ENCODE measurements around the gene CNNM4.

Gene CNNM4

DNA sequence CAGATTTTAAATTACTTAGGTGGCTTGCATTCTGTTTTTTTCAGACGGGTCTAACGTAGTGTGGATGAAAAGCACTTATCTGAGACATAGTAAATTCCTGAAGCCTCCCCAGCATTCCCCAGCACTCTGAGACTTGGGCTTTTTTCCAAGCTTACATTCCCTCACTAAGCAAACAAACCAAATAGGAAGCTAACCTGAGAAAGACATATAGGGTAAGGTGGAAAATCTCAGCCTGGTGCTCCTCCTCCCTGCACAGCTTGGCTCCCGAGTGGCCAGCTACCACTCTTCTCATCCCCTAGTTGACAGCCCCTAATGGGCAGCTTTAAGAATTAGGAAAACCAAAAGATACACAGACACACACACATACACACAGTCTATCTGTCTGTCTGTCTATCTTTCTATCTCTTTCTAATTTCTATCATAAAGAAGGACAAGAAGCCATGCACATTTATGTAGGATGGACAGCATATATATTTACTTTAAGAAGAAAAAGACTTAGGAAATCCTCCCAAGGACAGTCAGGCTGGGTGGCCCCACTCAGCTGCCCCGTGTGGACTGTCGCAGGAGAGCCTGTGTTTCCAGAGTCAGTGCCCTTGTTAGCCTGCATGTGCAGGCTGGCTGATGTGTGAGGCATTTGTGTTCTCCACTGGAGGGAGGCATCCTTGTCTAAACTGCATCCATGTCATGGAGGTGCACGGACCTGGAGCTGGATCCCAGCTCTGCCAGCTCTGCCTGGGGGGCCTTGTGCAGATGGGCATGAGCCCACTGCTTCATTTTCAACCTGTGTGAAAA, 63.6 kb downstream of the CNNM4 start:
- H3K27me3 ChIP-seq (ENCODE audit: insufficient read depth, low read length, poor library complexity, severe bottlenecking): no peaks in the 10 kb centered on the region
- peaks cover 50% of the 10 kb centered on the region for H3K79me2 ChIP-seq (ENCODE audit: insufficient read depth, low read length)
- peaks cover 48% of the 10 kb centered on the region for H4K20me1 ChIP-seq (ENCODE audit: insufficient read depth, low read length, poor library complexity, severe bottlenecking)

DNA sequence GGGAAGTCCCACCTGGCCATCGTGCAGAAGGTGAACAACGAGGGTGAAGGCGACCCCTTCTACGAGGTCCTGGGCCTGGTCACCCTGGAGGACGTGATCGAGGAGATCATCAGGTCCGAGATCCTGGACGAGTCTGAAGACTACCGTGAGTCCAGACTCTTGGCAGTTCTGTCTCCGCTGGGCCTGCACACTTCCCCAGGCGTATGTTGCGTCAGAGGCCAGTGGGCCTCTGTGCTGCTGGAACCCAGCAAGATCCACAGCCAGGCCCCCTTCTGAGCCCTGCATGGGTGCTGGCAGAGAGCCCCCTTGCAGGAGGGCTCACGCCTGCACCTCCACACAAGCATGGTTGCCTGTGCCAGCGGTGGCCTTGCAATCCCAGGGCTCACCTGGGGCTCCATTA, 64.4 kb downstream of the CNNM4 start:
- H3K9ac ChIP-seq (ENCODE audit: low read depth, low read length, poor library complexity, severe bottlenecking): no peak overlapping the region
- peaks cover 43% of the 10 kb centered on the region for H3K79me2 ChIP-seq (ENCODE audit: insufficient read depth, low read length)
- no peaks in the 10 kb centered on the region for H3F3A ChIP-seq (ENCODE audit: low read depth)
- peaks cover 40% of the 10 kb centered on the region for H4K20me1 ChIP-seq (ENCODE audit: insufficient read depth, low read length, poor library complexity, severe bottlenecking)
- H2AFZ ChIP-seq (ENCODE audit: low read length): no peak overlapping the region
- H3K4me2 ChIP-seq (ENCODE audit: low read depth, low read length, poor library complexity, severe bottlenecking): no peak overlapping the region
- no peak overlapping the region for H3K4me3 ChIP-seq (ENCODE audit: low read length, poor library complexity, severe bottlenecking)
- peaks cover 62% of the 10 kb centered on the region for H3K36me3 ChIP-seq (ENCODE audit: insufficient read depth, low read length)
- H3K9me2 ChIP-seq (replicated peaks; ENCODE audit: low read depth, low read length): no peaks in the 10 kb centered on the region
- TF ChIP-seq, protein P1, sequence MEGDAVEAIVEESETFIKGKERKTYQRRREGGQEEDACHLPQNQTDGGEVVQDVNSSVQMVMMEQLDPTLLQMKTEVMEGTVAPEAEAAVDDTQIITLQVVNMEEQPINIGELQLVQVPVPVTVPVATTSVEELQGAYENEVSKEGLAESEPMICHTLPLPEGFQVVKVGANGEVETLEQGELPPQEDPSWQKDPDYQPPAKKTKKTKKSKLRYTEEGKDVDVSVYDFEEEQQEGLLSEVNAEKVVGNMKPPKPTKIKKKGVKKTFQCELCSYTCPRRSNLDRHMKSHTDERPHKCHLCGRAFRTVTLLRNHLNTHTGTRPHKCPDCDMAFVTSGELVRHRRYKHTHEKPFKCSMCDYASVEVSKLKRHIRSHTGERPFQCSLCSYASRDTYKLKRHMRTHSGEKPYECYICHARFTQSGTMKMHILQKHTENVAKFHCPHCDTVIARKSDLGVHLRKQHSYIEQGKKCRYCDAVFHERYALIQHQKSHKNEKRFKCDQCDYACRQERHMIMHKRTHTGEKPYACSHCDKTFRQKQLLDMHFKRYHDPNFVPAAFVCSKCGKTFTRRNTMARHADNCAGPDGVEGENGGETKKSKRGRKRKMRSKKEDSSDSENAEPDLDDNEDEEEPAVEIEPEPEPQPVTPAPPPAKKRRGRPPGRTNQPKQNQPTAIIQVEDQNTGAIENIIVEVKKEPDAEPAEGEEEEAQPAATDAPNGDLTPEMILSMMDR (conservative IDR thresholded peaks at IDR 0.05; ENCODE audit: low read length): no peak
- TF ChIP-seq EZH2phosphoT487 (IDR thresholded peaks at IDR 0.05; ENCODE audit: borderline replicate concordance): no peak
- H3K27me3 ChIP-seq (ENCODE audit: insufficient read depth, low read length, poor library complexity, severe bottlenecking): no peaks in the 10 kb centered on the region
- H3K4me1 ChIP-seq (ENCODE audit: insufficient read depth, low read length, poor library complexity, severe bottlenecking): peaks cover 20% of the 10 kb centered on the region
- no peaks in the 10 kb centered on the region for H3K9me3 ChIP-seq (ENCODE audit: insufficient read depth, low read depth, low read length)

More for the DNA sequence above, 63.6 kb downstream of the CNNM4 start:
- TF ChIP-seq, protein P1 (conservative IDR thresholded peaks at IDR 0.05; ENCODE audit: low read length): no peak
- no peak for TF ChIP-seq EZH2phosphoT487 (IDR thresholded peaks at IDR 0.05; ENCODE audit: borderline replicate concordance)
- no peak overlapping the region for H3K9ac ChIP-seq (ENCODE audit: low read depth, low read length, poor library complexity, severe bottlenecking)
- no peak overlapping the region for H3K4me3 ChIP-seq (ENCODE audit: low read length, poor library complexity, severe bottlenecking)
- H3F3A ChIP-seq (ENCODE audit: low read depth): no peaks in the 10 kb centered on the region
- H3K4me2 ChIP-seq (ENCODE audit: low read depth, low read length, poor library complexity, severe bottlenecking): no peak overlapping the region
- H3K9me3 ChIP-seq (ENCODE audit: insufficient read depth, low read depth, low read length): no peaks in the 10 kb centered on the region
- H3K4me1 ChIP-seq (ENCODE audit: insufficient read depth, low read length, poor library complexity, severe bottlenecking): peaks cover 28% of the 10 kb centered on the region
- peaks cover 54% of the 10 kb centered on the region for H3K36me3 ChIP-seq (ENCODE audit: insufficient read depth, low read length)
- H3K9me2 ChIP-seq (replicated peaks; ENCODE audit: low read depth, low read length): no peaks in the 10 kb centered on the region
- H2AFZ ChIP-seq (ENCODE audit: low read length): no peak overlapping the region

DNA sequence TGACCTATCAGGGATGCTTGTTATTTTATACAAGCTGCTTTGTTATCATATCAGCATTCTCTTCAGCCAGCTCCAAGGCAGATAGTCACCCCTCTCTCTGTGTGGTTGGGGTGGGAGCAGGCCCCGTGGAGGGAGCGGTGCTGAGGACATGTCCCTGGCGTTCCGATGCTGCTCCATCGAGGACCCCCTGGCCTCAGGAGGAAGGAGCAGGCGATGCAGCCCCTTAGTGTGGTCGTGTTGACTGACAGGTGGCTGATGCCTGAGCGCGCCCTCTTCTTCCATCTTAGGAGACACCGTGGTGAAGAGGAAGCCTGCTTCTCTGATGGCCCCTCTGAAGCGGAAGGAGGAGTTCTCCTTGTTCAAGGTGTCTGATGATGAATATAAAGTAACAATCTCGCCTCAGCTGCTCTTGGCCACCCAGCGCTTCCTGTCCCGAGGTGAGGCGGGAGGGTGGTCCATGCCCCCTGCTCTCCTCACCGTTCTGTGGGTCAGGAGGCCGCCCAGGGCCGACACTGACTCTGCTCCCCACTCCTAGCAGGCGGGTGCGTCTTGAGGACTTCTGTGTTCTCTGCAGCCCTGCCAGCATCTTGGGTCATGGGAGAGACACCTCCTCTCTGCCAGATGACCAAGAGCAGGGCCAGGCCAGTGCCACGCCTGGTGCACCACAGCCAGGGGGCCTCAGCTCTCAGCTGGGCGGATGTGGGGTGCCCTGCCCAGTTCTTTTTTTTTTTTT, 66.0 kb downstream of the CNNM4 start:
- peaks cover 26% of the 10 kb centered on the region for H3K79me2 ChIP-seq (ENCODE audit: insufficient read depth, low read length)

More for the DNA sequence above, 66.0 kb downstream of the CNNM4 start:
- Histone ChIP-seq H3K4me1 (ENCODE audit: insufficient read depth, low read length, poor library complexity, severe bottlenecking) (peaks cover 4% of the 10 kb centered on the region), H3K4me2 (ENCODE audit: low read depth, low read length, poor library complexity, severe bottlenecking) (no peak overlapping the region), H3K9ac (ENCODE audit: low read depth, low read length, poor library complexity, severe bottlenecking) (no peak overlapping the region), H3K4me3 (ENCODE audit: low read length, poor library complexity, severe bottlenecking) (no peak overlapping the region), H3F3A (ENCODE audit: low read depth) (no peaks in the 10 kb centered on the region), H2AFZ (ENCODE audit: low read length) (no peak overlapping the region), H4K20me1 (ENCODE audit: insufficient read depth, low read length, poor library complexity, severe bottlenecking) (peaks cover 24% of the 10 kb centered on the region), H3K9me2 (replicated peaks; ENCODE audit: low read depth, low read length) (no peaks in the 10 kb centered on the region), H3K36me3 (ENCODE audit: insufficient read depth, low read length) (peaks cover 79% of the 10 kb centered on the region), H3K27me3 (ENCODE audit: insufficient read depth, low read length, poor library complexity, severe bottlenecking) (no peaks in the 10 kb centered on the region), H3K9me3 (ENCODE audit: insufficient read depth, low read depth, low read length) (no peaks in the 10 kb centered on the region)
- TF ChIP-seq, protein P1 (conservative IDR thresholded peaks at IDR 0.05; ENCODE audit: low read length): no peak
- TF ChIP-seq EZH2phosphoT487 (IDR thresholded peaks at IDR 0.05; ENCODE audit: borderline replicate concordance): no peak

All from Loucy (cell line).